ENCODE results near the gene CNTNAP2.
"Not testable (repeated sequence)": the region's sequence is repeated elsewhere in the genome, so short reads cannot be mapped to it uniquely, and the experiment has no call there.

CNTNAP2 gene

DNA sequence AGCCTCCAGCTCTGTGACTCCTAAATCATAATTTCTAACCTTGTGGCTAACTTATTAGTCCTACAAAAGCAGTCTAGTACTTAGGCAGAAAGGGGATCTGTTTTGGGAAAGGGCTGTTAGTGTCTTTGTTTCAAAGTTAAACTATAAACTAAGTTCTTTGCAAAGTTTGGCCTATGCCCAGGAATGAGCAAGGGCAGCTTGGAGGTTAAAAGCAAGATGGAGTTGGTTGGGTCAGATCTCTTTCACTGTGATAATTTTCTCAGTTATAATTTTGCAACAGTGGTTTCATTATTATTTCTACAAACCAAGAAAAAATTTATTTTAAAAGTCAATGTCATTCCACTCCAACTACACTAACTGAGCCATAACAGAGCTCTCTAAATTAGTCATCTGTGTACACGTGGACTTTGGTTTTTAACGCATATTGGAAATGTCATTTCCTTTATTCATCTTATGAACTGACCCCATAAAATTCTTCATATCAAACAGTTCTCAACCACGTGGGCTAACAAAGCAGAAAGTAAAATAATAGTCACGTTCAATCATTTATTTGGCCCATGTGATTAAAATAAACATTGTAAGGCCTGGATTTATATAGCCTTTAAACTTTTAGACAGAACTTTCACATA is 2330.7 kb downstream of the CNTNAP2 start:
- DNase-seq (ENCODE audit: low spot score) = no peak

GRCh38 chr7:148451526-148451925 is 2334.9 kb downstream of the CNTNAP2 start:
- not testable (repeated sequence) for DNase-seq (ENCODE audit: low spot score)

DNA sequence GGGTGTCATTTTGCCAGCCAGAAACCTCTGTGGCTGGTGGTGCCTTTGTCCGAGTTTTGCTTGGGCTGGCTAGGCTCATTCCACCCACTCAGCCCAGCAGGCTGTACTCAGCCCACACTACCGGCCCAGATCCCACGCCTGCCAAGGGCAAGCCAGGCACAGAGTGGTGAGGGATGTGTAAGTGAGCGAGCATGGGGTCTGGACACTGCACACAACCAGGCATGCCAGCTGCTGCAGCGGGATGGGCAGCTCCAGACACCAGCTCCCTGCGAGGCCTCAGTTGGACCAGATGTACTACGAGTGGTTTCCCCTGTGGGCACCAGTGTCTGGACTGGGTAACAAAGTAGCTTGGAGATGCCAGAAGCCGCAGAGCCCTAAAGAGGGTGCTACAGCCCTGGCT is 2339.8 kb downstream of the CNTNAP2 start:
- no peak for DNase-seq (ENCODE audit: low spot score)

GRCh38 chr7:148457310-148457921 is 2340.8 kb downstream of the CNTNAP2 start:
- no peak for DNase-seq (ENCODE audit: low spot score)

- DNase-seq (ENCODE audit: low spot score) = no peak
Measured at GRCh38 chr7:148458263-148458662, 2341.7 kb downstream of the CNTNAP2 start.

GRCh38 chr7:148461392-148462179 is 2345.0 kb downstream of the CNTNAP2 start:
- DNase-seq (ENCODE audit: low spot score) = no peak

DNA sequence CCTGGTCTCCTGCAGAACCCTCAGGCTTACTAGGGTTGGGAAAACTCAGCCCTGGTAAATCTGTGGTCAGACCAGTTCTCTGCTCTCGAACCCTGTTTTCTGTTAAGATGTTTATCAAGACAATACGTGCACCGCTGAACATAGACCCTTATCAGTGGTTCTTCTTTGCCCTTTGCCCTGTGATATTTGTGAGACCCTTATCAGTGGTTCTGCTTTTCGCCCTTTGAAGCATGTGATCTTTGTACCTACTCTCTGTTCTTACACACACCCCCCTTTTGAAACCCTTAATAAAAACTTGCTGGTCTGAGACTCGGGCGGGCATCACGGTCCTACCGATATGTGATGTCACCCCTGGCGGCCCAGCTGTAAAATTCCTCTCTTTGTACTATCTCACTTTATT is 2346.2 kb downstream of the CNTNAP2 start:
- DNase-seq (ENCODE audit: low spot score) = not testable (repeated sequence)

GRCh38 chr7:148463210-148463609 is 2346.6 kb downstream of the CNTNAP2 start:
- no peak for DNase-seq (ENCODE audit: low spot score)

DNA sequence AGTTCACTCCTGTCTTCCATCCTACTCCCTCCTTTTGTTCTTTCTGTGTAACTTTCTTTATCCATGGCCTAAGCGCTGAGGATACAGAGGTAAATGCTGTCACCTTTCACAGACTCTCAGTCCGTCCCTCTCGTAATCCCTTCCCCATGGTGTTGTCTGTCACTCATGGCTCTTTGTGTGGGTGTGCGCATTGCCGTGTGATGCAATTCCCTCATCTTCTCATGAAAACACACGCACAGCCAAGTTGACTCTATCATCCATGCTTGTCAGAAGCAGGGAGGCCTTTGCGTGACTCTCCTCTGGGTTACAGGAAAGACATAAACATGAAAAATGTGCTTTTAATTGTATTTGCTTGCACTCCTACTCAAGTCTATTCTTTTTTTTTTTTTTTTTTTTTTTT is 2348.3 kb downstream of the CNTNAP2 start:
- DNase-seq (ENCODE audit: low spot score) = no peak

DNA sequence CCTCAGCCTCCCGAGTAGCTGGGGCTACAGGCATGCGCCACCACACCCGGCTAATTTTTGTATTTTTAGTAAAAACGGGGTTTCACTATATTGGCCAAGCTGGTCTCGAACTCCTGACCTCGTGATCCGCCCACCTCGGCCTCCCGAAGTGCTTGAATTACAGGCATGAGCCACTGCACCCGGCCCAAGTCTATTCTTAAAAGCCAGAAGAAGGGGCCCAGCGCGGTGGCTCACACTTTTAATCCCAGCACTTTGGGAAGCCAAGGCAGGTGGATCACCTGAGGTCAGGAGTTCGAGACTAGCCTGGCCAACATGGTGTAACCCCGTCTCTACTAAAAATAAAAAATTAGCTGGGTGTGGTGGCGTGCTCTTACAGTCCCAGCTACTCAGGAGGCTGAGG is 2348.8 kb downstream of the CNTNAP2 start:
- not testable (repeated sequence) for DNase-seq (ENCODE audit: low spot score)

GRCh38 chr7:148466120-148466519 is 2349.5 kb downstream of the CNTNAP2 start:
- DNase-seq (ENCODE audit: low spot score) = no peak

DNA sequence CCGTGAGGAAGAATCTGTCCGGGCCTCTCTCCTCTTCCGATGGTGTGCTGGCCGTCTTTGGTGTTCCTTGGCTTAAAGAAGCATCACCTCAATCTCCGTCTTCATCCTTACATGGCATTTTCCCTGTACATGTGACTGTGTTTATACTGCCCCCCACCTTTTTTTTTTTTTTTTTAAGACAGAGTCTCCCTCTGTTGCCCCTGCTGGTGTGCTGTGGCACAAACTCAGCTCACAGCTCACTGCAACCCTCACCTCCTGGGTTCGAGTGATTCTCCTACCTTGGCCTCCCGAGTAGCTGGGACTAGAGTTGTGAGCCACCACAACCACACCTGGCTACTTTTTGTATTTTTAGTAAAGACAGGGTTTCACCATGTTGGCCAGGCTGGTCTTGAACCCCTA is 2352.1 kb downstream of the CNTNAP2 start:
- no peak for DNase-seq (ENCODE audit: low spot score)

Data from AG08395 (cell line).